BLaER1 (cell line): ENCODE data around the gene TICAM1.
A peak's percentile ranks its signal among the peaks of the same experiment; 100 is the strongest.
"Not testable (repeated sequence)": the region's sequence is repeated elsewhere in the genome, so short reads cannot be mapped to it uniquely, and the experiment has no call there.

Source experiments
- H3K27ac ChIP-seq: shearing (Covaris generic); formaldehyde crosslinking; 2 replicates; pipeline ENCODE4 v1.8.1; 2022
- H3K27me3 ChIP-seq: shearing (Covaris generic); formaldehyde crosslinking; 2 replicates; pipeline ENCODE4 v1.8.1; 2022
- H3K36me3 ChIP-seq: shearing (Covaris generic); formaldehyde crosslinking; 2 replicates; pipeline ENCODE4 v1.8.1; 2022
- H3K4me1 ChIP-seq: shearing (Covaris generic); formaldehyde crosslinking; 2 replicates; pipeline ENCODE4 v1.8.1; 2022
- H3K4me2 ChIP-seq: shearing (Covaris generic); formaldehyde crosslinking; 2 replicates; pipeline ENCODE4 v1.8.1; 2022
- H3K4me3 ChIP-seq: shearing (Covaris generic); formaldehyde crosslinking; 2 replicates; pipeline ENCODE4 v1.8.1; 2022
- H3K9ac ChIP-seq: shearing (Covaris generic); formaldehyde crosslinking; 2 replicates; pipeline ENCODE4 v1.8.1; 2022
- H3K9me3 ChIP-seq: shearing (Covaris generic); formaldehyde crosslinking; 2 replicates; pipeline ENCODE4 v1.8.1; 2022
- H4K20me1 ChIP-seq: shearing (Covaris generic); formaldehyde crosslinking; 2 replicates; pipeline ENCODE4 v1.8.1; 2022
- Cebpa-rat ChIP-seq: shearing (Covaris generic); IDR thresholded peaks from 2 replicates; pipeline ENCODE4 v1.8.1; 2022

TICAM1 gene

DNA sequence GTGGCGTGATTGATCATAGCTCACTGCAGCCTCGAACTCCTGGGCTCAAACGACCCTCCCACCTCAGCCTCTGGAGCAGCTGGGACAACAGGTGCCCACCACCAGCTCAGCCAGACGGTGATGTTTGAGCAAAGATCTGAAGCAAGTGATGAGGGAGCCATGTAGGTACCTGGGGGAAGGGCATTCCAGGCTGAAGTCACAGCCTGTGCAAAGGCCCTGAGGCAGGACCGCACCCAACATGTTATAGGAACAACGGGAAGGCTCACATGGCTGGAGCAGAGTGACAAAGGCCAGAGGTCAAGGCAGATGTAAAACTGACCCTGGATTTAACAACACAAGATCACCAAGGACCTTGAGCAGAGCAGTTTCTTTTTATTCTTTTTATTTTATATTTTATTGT, 25.1 kb downstream of the TICAM1 start:
- Histone ChIP-seq H3K9me3 (no peaks in the 10 kb centered on the region), H3K9ac (no peak overlapping the region), H3K4me3 (no peak overlapping the region), H4K20me1 (no peaks in the 10 kb centered on the region), H3K27me3 (no peaks in the 10 kb centered on the region), H3K27ac (no peak overlapping the region), H3K4me2 (peak overlapping the region; percentile 67; the same call in 1 of the 2 replicates), H3K4me1 (peaks cover 51% of the 10 kb centered on the region), H3K36me3 (no peaks in the 10 kb centered on the region)
- TF ChIP-seq Cebpa-rat: no peak

DNA sequence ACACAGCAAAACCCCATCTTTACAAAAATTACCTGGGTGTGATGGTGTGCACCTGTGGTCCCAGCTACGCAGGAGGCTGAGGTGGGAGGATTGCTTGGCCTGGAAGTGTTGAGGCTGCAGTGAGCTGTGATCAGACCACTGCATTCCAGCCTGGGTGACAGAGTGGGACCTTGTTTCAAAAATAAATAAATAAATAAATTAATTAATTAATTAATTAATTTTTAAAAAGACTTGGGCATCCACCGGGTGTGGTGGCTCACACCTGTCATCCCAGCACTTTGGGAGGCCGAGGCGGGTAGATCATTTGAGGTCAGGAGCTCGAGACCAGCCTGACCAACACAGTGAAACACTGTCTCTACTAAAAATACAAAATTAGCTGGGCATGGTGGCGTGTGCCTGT, 26.4 kb downstream of the TICAM1 start:
- H3K27me3 ChIP-seq, H4K20me1 ChIP-seq, H3K9ac ChIP-seq, H3K9me3 ChIP-seq, H3K4me2 ChIP-seq, H3K4me3 ChIP-seq, H3K36me3 ChIP-seq, H3K27ac ChIP-seq: not testable (repeated sequence)
- H3K4me1 ChIP-seq: peaks cover 39% of the 10 kb centered on the region

DNA sequence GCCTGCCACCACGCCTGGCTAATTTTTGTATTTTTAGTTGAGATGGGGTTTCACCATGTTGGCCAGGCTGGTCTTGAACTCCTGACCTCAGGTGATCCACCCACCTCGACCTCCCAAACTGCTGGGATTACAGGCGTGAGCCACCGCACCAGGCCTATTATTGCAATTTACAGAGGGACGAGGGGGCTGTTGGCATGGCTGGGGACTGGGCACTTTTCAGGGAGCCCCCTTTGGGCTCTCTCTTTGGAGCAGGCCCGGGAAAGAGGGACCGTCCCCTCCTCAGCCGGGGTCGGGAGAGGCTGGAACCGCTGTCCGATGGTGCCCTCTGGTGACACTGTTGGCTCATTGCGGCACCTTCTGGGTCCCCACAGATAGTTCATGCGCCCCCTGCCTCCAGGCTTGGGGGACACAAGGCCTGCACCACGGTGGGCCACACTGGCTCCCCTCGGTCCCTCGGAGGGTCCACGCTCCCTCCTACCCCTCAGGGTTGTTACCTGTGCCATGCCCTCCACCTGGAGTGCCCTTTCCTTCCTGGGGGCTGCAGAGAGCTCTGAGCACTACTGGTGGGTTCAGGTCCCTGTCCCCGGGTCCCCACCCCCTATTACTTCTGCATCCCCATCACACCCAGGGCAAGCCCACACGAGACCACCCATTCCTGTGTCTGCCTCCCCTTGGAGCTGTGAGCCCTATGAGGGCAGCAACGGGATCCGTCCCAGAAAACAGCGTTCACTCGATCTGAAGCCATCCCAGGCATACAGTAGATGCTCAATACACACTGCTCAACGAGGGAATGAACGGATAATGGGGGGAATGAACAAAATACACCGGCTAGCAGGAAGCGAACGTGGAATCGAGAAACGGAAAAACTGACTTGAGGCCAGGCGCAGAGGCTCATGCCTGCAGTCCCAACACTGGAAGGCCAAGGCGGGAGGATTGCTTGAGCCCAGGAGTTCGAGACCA, 27.5 kb downstream of the TICAM1 start:
- H3K27ac ChIP-seq: no peak overlapping the region
- no peaks in the 10 kb centered on the region for H4K20me1 ChIP-seq
- 0 out of 2 replicates have a peak, but pooled peaks cover 1% of the 10 kb centered on the region for H3K36me3 ChIP-seq
- H3K4me2 ChIP-seq: no peak overlapping the region
- no peaks in the 10 kb centered on the region for H3K27me3 ChIP-seq
- no peak overlapping the region for H3K4me3 ChIP-seq
- H3K4me1 ChIP-seq: peaks cover 29% of the 10 kb centered on the region
- no peaks in the 10 kb centered on the region for H3K9me3 ChIP-seq
- TF ChIP-seq Cebpa-rat: no peak
- H3K9ac ChIP-seq: no peak overlapping the region

DNA sequence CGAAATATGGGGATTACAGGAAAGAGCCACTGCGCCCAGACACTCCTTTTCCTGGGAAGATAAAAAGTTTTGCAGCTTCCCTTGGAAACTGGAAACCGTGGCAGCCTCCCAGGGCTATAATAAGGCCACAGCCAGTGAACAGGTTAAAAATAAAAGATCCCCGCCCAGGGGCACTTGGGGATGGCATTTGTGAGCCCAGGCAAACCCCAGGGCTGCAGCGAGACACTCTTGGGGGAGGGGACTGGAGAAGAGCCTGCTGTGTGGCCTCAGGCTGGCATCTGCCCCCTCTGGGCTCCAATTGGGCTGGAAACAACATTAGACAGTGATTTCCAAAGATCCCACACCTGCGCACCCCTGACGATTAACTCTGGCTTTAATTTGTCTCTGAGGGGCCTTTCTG, 28.8 kb downstream of the TICAM1 start:
- Histone ChIP-seq H3K27me3 (no peaks in the 10 kb centered on the region), H3K9me3 (no peaks in the 10 kb centered on the region), H3K4me1 (peaks cover 22% of the 10 kb centered on the region), H3K27ac (no peak overlapping the region), H3K36me3 (peaks cover 10% of the 10 kb centered on the region; the same call in 1 of the 2 replicates), H3K4me3 (no peak overlapping the region), H4K20me1 (no peaks in the 10 kb centered on the region), H3K9ac (no peak overlapping the region), H3K4me2 (peak overlapping the region; percentile 26; the same call in 1 of the 2 replicates)
- TF ChIP-seq Cebpa-rat: no peak

DNA sequence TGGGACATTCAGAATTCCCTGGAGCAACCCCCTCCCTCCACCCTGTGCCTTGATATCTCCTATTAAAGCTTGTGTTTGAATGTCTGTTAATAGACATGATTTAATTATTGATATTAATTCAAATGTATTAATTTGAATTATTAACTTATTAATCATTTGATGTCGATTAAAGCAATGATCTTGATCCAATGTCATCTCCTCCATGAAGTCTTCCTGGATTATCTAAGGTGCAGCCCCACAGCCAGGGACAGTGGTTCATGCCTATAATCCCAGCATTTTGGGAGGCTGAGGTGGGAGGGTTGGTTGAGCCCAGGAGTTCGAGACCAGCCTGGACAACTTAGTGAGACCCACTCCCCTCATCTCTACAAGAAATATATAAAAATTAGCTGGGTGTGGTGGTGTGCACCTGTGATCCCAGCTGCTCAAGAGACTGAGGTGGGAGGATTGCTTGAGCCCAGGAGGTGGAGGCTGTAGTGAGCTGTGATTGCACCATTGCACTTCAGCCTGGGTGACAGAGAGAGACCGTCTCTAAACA, 30.4 kb downstream of the TICAM1 start:
- no peak for TF ChIP-seq Cebpa-rat
- no peak overlapping the region for H3K4me2 ChIP-seq
- H3K27me3 ChIP-seq: no peaks in the 10 kb centered on the region
- peaks cover 10% of the 10 kb centered on the region for H4K20me1 ChIP-seq
- peaks cover 11% of the 10 kb centered on the region; the same call in 1 of the 2 replicates for H3K4me1 ChIP-seq
- H3K9ac ChIP-seq: no peak overlapping the region
- H3K27ac ChIP-seq: no peak overlapping the region
- peaks cover 19% of the 10 kb centered on the region for H3K36me3 ChIP-seq
- no peaks in the 10 kb centered on the region for H3K9me3 ChIP-seq
- H3K4me3 ChIP-seq: no peak overlapping the region

DNA sequence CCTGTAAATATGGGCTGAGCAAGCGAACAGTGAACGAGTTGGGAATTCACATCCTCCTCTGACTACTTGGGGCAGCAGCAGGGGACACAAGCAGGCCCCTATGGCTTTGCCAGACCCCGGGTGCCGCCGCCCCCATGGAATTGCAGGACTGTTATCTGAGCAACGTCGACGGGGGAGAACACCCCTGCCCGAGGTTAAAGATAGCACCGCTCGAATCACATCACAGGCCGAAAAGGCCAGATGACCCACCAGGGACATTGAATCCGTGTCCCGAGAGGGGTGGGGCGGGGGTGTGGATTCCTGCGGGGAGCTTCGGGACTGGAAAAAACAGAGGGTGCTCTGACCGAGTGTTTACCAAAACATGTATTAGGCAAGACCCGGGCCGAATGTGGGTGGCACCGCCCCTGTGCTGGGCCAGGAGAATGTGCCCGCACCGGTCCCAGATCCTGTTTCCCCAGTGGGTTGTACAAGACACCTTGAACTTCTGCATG, 30.9 kb downstream of the TICAM1 start:
- Histone ChIP-seq H4K20me1 (peaks cover 15% of the 10 kb centered on the region), H3K9me3 (no peaks in the 10 kb centered on the region), H3K9ac (no peak overlapping the region), H3K27ac (no peak overlapping the region), H3K4me2 (no peak overlapping the region), H3K4me3 (no peak overlapping the region), H3K27me3 (no peaks in the 10 kb centered on the region), H3K4me1 (peaks cover 14% of the 10 kb centered on the region; the same call in 1 of the 2 replicates), H3K36me3 (peaks cover 24% of the 10 kb centered on the region)
- TF ChIP-seq Cebpa-rat: no peak

DNA sequence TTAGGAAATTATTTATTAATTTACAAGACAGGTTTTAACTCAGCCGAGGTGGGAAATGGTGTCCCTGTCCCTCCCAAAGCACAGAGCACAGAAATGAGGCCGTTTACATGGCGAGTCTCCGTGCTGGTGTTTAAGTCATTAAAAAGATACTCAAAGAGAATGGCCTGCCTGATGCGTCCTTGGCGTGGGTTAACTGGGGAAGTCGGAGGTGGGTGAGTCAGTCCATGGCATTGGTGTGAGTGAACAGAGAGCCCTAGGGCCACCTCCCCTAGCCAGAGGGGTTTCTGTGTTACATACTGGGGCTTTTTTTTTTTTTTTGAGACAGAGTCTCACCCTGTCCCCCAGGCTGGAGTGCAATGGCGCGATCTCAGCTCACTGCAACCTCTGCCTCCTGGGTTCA, 36.1 kb downstream of the TICAM1 start:
- Histone ChIP-seq H4K20me1 (peaks cover 40% of the 10 kb centered on the region), H3K9me3 (no peaks in the 10 kb centered on the region), H3K4me1 (peaks cover 46% of the 10 kb centered on the region), H3K27me3 (no peaks in the 10 kb centered on the region), H3K9ac (peak overlapping the region; percentile 38; the same call in 1 of the 2 replicates), H3K4me3 (no peak overlapping the region), H3K27ac (no peak overlapping the region), H3K4me2 (0 out of 2 replicates have a peak overlapping the region, but pooled peaks have one; percentile 100), H3K36me3 (peaks cover 58% of the 10 kb centered on the region)
- TF ChIP-seq Cebpa-rat: no peak

DNA sequence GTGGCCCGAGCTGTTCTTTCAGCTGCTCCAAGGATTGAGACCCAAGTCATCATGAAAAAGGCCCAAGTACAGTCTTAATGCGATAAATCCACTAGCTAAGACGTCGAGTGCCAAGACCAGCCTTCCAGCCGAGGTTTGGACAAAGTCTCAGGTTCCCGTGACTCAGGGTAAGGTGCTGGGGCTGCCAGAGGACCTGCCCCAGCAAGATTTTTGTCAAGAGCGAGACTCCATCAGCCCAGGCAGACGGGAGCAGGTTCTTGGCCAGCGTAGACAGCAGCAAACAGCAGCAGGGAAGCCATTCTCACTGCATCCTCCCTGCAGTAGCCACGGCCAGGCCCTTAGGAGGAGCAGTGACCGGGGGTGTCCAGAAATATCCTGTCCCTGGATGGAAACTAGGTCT, 36.5 kb downstream of the TICAM1 start:
- H3K4me2 ChIP-seq: peak overlapping the region; percentile 100
- peaks cover 58% of the 10 kb centered on the region for H3K36me3 ChIP-seq

DNA sequence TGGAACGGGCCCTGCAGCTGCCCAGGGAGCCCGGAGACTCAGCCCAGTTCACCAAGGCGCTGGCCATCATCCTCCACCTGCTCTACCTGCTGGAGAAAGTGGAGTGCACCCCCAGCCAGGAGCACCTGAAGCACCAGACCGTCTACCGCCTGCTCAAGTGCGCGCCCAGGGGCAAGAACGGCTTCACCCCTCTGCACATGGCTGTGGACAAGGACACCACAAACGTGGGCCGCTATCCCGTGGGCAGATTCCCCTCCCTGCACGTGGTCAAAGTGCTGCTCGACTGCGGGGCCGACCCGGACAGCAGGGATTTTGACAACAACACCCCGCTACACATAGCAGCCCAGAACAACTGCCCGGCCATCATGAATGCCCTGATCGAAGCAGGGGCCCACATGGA, 38.2 kb downstream of the TICAM1 start:
- H3K9ac ChIP-seq: peak overlapping the region; percentile 99; the same call in 1 of the 2 replicates
- H4K20me1 ChIP-seq: peaks cover 40% of the 10 kb centered on the region
- H3K9me3 ChIP-seq, H3K27me3 ChIP-seq, H3K4me3 ChIP-seq, H3K27ac ChIP-seq: not testable (repeated sequence)
- H3K36me3 ChIP-seq: peaks cover 49% of the 10 kb centered on the region
- peak overlapping the region; percentile 100 for H3K4me2 ChIP-seq
- peaks cover 67% of the 10 kb centered on the region for H3K4me1 ChIP-seq

More for the DNA sequence above, 36.5 kb downstream of the TICAM1 start:
- H3K4me3 ChIP-seq: no peak overlapping the region
- no peak overlapping the region for H3K27ac ChIP-seq
- peak overlapping the region; percentile 57; the same call in 1 of the 2 replicates for H3K9ac ChIP-seq
- peaks cover 40% of the 10 kb centered on the region for H4K20me1 ChIP-seq
- no peaks in the 10 kb centered on the region for H3K9me3 ChIP-seq
- H3K27me3 ChIP-seq: no peaks in the 10 kb centered on the region
- TF ChIP-seq Cebpa-rat: no peak
- peaks cover 50% of the 10 kb centered on the region for H3K4me1 ChIP-seq

DNA sequence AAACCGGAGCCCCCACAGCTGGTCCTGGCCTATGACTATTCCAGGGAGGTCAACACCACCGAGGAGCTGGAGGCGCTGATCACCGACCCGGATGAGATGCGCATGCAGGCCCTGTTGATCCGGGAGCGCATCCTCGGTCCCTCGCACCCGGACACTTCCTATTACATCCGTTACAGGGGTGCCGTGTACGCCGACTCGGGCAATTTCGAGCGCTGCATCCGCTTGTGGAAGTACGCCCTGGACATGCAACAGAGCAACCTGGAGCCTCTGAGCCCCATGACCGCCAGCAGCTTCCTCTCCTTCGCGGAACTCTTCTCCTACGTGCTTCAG, 38.7 kb downstream of the TICAM1 start:
- Histone ChIP-seq H3K4me1 (peaks cover 72% of the 10 kb centered on the region), H4K20me1 (peaks cover 40% of the 10 kb centered on the region), H3K36me3 (peaks cover 47% of the 10 kb centered on the region), H3K4me3 (peak overlapping the region; percentile 97), H3K9ac (peak overlapping the region; percentile 99), H3K27ac (peak overlapping the region; percentile 99), H3K4me2 (peak overlapping the region; percentile 100)
- not testable (repeated sequence) for H3K9me3 ChIP-seq, H3K27me3 ChIP-seq

DNA sequence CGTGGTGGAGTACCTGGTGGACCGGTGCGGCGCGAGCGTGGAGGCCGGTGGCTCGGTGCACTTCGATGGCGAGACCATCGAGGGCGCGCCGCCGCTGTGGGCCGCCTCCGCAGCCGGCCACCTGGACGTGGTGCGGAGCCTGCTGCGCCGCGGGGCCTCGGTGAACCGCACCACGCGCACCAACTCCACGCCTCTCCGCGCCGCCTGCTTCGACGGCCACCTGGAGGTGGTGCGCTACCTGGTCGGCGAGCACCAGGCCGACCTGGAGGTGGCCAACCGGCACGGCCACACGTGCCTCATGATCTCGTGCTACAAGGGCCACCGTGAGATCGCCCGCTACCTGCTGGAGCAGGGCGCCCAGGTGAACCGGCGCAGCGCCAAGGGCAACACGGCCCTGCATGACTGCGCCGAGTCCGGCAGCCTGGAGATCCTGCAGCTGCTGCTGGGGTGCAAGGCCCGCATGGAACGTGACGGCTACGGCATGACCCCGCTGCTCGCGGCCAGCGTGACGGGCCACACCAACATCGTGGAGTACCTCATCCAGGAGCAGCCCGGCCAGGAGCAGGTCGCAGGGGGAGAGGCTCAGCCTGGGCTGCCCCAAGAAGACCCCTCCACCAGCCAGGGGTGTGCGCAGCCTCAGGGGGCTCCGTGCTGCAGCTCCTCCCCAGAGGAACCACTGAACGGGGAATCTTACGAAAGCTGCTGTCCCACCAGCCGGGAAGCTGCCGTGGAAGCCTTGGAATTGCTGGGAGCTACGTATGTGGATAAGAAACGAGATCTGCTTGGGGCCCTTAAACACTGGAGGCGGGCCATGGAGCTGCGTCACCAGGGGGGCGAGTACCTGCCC, 39.3 kb downstream of the TICAM1 start:
- Histone ChIP-seq H3K27ac (peak overlapping the region; percentile 99), H3K4me3 (peak overlapping the region; percentile 97), H3K4me2 (peak overlapping the region; percentile 100), H4K20me1 (peaks cover 40% of the 10 kb centered on the region), H3K4me1 (peaks cover 76% of the 10 kb centered on the region), H3K9ac (peak overlapping the region; percentile 99), H3K36me3 (peaks cover 47% of the 10 kb centered on the region)
- not testable (repeated sequence) for H3K27me3 ChIP-seq, H3K9me3 ChIP-seq
